HG02623 (cell line): ENCODE results near the gene FNDC7.
"Not testable (repeated sequence)": the region's sequence is repeated elsewhere in the genome, so short reads cannot be mapped to it uniquely, and the experiment has no call there.

Experiments used
- ATAC-seq: cut with Tn5 transposase; IDR thresholded peaks from one replicate; pipeline ENCODE4 v1.9.1; 2021; ENCODE audit warnings: moderate library complexity; ENCODE audit not compliant: unreplicated experiment

FNDC7 gene

DNA sequence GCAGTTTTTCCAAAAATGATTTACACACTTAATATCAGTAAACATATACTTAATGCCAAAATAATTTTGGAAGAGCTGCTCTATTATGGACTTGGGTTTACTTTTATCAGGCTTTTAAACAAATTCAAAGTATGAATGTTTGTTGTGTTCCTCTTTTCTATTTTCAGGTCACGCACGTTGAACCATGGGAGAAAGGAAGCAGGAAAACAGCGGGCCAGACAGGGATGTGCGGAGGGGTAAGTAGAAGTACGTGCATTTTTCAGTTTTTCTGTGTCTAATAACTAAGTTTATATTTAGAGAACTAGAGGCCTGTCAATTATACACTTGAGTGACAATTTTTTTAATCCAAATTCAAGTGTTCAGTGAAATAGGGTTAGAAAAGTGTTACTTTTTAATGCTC is 17.2 kb upstream of the FNDC7 start:
- ATAC-seq: no peak

DNA sequence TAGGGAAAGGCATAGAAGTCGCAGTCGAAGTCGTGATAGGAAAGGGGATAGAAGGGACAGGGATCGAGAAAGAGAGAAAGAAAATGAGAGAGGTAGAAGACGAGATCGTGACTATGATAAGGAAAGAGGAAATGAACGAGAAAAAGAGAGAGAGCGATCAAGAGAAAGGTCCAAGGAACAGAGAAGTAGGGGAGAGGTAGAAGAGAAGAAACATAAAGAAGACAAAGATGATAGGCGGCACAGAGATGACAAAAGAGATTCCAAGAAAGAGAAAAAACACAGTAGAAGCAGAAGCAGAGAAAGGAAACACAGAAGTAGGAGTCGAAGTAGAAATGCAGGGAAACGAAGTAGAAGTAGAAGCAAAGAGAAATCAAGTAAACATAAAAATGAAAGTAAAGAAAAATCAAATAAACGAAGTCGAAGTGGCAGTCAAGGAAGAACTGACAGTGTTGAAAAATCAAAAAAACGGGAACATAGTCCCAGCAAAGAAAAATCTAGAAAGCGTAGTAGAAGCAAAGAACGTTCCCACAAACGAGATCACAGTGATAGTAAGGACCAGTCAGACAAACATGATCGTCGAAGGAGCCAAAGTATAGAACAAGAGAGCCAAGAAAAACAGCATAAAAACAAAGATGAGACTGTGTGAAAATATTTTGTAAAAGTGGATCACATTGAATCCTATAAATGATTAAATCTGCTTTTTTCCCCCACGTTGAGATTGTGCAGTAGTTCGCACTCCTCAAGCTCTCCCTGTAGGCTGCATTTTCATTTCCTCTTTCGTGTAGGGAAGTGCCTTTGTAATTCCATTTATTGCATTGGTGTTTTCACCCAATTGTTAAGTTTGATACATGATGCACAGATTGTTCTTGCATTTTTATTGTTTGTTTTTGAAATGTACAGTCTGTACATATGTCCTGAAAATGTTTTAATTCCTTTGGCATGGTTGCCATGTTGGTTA is 13.1 kb upstream of the FNDC7 start:
- ATAC-seq: no peak

DNA sequence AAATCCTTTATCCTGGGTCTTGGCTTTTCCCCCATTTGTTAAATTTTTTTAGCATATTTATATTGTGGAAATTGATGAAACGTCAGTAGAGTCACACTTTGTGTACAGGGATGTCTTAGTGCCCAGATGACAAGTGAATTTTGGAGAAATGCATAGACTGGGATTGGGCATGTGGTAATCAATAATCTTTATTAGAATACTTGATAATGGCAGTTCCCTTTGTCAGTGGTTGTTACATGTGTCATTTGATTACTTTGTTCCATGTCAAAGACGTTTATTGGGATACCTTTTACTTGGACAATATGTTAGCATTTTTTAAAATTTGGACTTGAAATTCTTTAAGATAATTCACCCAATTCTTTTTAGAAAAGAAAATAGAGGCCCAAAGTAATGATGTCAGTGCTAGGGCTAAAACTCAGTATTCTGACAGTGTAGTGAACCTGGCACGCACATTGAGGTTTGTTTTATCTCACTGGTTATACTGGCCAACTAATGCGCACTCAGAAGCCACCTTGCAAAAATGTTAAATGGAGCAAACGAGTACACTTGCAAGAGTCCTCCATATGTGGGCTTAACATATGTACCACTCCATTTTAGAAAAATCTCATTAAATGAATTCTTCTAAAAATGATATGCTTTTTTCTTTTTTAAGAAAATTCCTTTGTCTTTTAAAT is 11.4 kb upstream of the FNDC7 start:
- ATAC-seq: no peak

DNA sequence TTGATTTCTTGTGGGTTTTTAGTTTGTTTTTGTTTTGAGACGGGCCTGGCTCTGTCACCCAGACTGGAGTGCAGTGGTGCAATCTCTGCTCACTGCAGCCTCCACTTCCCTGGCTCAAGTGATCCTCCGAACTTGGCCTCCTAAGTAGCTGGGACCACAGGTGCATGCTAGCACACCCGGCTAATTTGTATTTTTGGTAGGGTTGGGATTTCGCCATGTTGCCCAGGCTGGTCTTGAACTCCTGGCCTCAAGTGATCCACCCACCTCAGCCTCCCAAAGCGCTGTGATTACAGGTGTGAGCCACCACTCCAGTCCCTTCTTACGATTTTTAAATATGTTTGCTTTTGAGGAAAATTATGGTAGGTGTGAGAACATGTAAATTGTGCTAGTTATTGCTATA is 10.6 kb upstream of the FNDC7 start:
- ATAC-seq: not testable (repeated sequence)

DNA sequence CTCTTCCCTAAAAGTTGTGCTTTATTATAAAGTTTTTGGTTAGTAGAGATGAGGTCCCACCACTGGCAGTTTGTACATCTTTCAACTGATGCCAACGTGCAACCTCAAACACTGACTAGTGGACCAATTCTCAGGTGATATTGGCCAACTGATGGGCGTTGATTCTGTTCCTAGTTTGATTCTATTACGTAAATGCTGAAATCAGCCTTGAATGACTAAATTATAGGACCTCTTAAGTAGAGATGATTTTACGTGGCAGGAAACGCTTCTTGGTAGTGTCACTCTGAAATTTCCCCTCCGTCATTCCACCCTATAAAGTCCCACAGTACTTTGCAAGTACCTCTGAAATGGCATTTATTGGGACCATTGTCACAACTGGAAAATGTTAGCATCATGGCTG is 8.8 kb upstream of the FNDC7 start:
- no peak for ATAC-seq

DNA sequence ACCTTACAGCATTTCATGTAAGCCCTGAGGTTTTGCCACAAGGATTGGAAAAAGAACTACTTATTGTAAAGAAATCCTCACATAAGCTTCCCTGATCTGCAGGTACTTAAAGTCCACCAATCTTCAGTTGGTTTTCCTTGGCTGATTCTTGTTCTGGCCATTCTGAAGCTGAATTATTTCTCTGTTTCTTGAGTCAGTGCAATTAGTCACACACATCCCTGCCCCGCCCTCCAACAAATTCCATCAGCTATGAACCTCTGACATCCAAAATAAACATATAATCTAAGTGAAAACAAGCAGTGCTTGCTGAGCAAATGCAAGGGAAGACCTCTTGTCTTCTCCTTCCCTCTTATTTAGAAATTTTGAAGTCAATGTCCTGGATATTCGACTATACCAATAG is 8.2 kb upstream of the FNDC7 start:
- no peak for ATAC-seq

DNA sequence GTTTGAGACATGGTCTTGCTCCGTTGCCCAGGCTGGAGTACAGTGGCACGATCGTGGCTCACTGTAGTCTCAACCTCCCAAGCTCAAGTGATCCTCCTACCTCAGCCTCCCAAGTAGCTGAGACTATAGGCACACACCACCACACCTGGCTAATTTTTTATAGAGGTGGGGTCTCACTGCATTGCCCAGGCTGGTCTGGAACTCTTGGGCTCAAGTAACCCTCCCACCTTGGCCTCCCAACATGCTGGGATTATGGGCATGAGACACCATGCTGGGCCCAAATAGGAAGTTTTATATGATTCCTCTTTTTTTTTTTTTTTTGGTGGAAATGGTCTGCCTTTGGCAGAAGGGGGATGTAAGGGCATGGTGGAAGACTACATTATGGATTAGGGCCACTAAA is 6.1 kb upstream of the FNDC7 start:
- no peak for ATAC-seq

DNA sequence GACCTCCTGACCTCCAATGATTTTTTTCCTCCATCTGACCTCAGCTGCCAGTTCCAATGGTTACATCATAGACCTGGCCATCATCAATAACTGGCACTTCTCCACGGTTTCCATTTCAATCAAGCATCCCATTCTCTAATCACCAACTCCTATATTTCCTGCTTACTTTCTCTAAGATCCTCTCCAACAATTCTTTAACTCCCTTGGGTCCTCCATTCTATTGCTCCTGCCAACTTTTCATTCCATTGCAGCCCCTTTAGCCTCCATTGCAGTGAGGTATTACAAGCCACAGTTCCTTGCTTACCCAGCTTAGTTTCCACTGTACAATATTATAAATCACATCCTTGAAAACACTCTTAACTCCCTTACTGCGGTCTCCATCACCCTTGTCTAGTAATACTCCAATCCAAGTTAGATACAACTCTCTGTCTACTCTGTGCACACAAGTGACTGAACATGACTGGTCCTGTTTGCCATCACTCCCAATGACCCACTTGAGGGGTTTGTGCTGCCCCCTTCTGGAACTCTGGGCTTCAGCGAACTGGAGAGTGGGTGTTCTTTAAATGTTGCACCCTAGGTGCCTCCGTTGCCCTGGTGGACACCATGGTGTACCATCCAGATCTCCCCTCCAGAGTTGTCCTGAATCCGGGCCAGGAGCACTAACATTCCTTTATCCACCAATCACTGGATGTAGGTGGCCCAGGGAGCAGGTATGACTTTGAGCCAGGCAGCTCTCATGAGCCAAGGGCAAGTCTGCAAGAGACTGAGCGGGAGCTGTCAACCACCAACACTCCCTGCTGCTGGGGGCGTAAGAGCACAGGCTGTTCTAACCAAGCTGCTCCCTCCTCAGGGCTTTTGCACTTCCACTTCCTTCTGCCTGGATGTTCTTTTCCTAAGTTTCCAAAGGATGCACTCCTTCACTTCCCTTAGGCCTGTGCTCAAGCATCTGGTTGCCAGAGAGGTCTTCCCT is 3.7 kb upstream of the FNDC7 start:
- no peak for ATAC-seq

DNA sequence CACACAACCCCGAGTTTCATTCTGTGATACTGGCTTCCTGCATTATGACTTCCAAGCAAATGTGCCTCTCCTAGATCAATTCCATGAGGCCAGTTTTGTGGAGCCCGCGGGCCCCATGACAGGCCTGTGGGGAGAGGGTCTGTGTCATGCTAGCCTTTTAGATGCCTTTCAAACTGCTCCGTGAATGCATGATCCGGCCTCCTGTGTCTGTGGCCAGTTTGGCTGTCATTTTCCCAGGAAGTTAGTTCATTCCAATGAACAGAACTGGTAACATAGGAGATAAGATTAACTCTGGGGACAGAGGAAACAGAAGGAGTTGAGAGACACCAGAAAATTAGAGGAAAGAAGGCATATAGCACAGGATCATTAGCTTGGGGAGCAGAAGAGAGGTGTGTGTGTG is 3.2 kb downstream of the FNDC7 start:
- no peak for ATAC-seq

DNA sequence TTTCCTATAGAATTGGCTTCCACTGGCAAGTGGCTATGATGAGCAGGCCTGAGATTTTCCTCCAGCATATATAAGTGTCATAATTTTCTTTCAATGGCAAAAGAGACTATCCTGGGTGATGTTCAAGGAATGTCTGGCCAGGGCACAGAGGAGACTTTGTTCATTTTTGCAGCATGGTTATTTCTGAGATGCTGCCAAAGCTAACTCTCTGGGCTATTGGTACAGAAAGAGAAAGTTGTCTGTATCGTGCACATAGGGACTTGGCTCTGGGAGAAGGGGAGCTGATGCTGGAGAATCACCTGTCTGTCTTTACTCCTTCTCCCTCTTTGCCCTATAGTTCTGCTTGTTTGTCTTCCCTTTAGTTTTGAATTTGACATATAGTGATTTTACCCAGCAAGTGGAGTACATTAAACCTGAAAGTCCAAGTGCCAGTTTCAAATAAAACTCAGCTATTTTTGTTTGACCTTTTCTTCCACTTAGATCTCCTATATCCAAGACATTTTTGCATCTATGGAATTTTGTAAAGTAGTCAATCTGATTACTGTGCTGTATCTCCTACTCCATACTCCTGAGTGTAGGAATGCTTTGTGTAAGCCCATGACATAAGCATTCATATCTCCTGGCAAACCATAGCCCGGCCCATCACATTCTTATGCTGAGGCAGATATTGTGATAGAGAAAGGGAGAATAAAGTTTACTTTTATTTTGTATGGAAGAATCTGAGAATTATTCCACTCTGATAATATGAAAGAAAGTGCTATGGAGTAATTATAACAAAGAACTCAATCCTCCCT is 3.9 kb downstream of the FNDC7 start:
- no peak for ATAC-seq

DNA sequence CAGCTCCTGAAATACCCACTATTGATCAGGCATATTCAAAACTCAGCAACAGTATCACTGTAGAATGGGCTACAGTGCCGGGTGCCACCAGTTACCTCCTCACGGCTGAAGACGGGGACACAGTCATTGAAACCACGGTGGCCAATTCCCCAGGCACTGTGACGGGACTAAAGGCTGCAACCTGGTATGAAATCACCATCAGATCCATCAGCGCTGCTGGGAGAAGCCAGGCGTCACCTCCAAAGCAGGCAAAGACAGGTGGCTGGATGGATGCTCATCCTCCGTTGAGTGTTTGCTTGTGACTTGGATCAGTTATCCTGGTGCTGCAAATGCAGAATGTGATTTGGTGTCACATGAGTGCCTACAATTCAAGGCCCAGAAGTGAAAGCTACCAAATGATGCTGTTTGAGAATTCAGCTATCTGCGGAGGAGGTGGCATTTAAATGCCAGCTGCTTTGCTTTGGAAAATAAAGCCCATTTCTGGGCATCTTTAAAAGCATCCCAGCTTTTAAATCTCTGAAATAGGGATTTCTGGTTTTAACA is 5.1 kb downstream of the FNDC7 start:
- no peak for ATAC-seq

DNA sequence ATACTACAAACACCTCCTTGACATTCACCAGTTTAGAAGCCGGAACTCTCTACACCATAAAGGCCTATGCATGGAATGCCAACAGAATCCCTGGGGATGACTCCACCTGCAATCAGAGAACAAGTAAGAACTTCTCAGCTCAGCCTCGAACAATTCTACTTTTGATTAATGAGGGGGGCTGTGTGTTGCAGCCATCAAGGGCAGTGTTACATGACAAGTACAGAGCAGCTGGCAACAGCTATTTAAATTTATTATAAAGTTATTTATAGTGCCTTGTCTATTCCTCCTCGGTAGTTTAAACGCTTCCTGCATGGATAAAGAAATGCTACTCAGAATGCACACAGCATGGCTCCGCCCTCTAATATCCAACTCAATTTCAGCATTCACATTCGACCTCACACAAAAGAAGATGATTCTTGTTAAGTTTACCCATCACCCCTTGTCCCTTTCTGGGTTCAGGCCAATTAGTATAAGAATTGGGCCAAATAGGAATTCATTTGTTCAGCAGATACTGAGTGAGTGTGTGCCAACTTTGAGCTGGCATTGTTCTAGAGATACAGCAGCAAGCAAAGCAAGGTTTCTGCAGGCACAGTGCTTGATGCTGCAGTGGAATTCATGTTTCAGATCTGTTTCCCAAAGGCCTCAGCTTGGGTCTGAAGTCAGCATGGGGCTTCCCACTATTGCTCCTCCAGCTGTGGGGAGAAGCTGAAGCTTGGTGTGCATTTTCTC is 6.4 kb downstream of the FNDC7 start:
- no peak for ATAC-seq

DNA sequence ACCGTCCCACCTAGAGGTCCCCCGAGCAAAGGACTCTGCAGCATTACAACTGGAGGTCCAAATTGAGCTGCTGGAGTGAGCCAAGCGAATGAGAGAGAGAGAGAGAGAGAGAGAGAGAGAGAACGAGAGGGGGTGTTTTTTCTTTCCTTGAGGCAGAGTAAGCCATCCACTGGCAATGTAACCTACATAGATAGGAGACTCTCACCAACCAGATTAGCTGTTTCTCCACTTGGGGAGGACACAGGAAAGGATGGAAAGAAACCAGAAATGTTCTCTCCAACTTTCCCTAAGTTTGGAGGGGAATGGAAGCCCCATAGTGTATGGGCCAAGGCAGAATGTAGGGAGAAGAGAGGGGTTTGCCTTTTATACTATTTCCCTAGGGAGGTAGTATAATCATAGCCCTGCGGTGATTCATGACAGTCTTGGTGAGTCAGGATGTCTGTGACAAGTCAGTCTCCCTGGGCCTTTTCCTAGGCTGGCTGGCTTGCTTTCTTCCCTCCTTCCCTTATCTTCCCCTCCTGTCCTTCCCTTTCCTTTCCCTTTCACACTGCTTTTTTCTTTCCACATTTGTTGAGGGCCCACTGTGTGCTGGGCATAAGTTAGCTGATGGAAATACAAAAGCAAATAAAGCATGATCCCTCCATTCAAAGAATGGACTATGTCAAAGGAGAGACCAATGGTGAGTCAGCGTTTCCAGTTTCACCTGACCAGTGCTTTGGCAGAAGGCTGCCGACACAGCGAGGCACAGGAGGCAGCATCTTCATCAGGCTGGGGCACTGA is 7.1 kb downstream of the FNDC7 start:
- ATAC-seq: no peak

DNA sequence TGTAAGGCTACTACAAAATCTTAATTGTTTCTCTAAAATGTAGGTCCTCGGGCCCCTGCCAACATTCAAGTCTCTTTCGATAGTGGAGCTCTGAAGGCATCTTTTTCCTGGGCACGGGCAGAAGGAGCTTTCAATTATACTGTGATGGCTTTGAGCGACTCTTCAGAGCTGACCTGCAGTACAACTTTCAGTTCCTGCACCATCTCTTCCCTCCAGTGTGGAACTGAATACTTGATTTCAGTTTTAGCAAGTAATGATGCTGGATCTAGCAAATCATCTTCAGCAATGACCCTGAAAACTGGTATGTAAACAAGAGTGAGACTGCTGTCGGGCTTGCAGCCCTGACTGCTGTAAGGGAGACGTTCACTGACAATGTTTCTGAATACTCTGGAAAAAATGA is 9.6 kb downstream of the FNDC7 start:
- ATAC-seq: no peak

DNA sequence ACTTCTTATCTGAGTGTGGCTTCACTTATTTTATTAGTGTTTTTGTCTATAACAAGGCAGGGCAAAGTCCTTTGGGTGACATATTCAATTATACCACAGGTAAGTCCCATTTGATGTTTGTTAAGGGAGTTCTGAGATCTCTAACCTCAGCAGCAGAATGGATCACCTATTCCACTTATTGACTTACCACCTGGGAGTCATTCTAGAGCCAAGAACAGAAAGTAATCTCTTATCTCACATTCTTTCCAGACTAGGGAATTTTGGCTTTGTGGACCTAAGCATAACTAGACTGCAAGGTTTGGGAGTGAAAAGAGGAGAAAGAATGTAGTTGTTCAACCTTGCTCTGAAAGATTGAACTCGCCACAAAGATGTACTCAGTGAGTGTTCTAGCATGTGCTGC is 13.2 kb downstream of the FNDC7 start:
- ATAC-seq: no peak

DNA sequence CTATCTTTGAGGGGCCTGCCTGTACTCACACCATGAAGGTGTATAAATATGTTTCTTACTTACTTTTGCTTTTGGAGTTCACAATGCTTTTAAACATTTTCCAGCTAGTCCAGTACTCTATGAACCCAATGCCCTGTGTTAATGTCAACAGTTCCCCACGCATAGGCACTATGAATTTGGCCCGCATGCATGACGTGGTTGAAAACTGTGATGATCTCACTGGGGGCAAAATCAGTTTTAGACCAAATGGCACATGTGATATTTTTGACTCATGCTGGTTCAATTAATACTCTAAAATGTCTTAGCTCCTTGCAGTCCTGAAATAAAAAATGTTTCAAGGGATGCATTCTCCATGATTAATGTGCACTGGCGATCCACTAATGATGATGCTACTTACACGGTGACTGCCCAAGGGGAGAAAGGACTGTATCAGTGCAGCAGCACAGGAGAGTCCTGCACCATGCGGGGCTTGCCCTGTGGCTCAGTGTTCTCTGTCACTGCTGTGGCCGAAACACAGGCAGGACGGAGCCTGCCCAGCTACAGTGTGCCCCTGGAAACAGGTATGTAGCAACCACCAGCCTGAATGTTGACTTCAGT is 15.7 kb downstream of the FNDC7 start:
- ATAC-seq: no peak

DNA sequence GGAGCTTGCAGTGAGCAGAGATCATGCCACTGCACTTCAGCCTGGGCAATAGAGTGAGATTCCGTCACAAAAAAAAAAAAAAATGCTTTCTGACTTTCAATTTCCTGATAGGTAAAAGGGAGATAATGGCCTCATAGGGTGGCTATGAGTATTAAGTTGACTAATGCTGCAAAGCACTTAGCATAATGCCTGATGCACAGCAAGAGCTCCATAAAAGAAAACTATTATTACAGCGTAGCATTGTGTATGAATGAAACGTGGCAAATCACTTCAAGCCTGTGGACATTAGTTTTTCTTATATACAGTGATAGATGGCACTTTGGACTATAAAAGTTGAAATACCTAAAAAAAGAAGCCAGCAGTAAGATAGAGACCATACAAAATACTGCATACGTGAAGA is 16.8 kb downstream of the FNDC7 start:
- no peak for ATAC-seq

DNA sequence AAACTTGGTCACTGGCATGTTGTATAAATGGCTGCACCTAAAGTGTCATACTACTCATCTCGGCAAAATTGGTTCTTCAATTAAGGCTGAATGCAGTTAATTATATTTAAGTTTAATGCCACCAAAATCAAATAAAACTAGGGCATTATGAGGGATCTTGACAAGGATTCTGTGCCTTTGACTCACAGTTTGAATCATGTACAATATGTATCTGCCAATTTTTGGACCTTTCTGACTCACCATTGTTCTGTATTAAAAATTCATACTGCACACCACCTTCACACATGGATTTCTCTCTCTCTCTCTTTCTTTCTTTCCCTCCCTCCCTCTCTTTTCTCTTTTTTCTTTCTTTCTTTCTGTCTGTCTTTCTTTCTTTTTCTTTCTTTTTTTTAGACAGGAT is 19.7 kb downstream of the FNDC7 start:
- no peak for ATAC-seq
